ENCODE data around the gene EMP1. TPM values are rescaled to one million over a fixed set of nuclear protein-coding genes. Genes with fewer than 3 reads are reported as not detected.

The EMP1 gene
- total RNA-seq, 4 donors from 2014 or later, result 237 to 838 (median 402) TPM

- DNase-seq (ENCODE audit: low spot score in 2 of 2), result no peak
- TF ChIP-seq POLR2A (IDR thresholded peaks at IDR 0.05) (no peak), CTCF (IDR thresholded peaks at IDR 0.05) (no peak)
- 30 to 41% methylated on average over 5 of the region's 6 CpGs for WGBS, 2 donors
- intact Hi-C loops (cut with DNase I; ENCODE audit: low total_unique reads), result no loop called here
- no peak overlapping the region for H3K4me3 ChIP-seq (ENCODE audit: low read depth, poor library complexity, severe bottlenecking)
Measured at GRCh38 chr12:13194401-13195110, 2.0 kb upstream of the EMP1 start.

- H3K4me3 ChIP-seq (ENCODE audit: low read depth, poor library complexity, severe bottlenecking), result no peak overlapping the region
- 31 to 39% methylated on average over 4 of the region's 4 CpGs for WGBS, 2 donors
- intact Hi-C loops (cut with DNase I; ENCODE audit: low total_unique reads), result no loop called here
- no peak for TF ChIP-seq CTCF (IDR thresholded peaks at IDR 0.05)
- no peak for TF ChIP-seq POLR2A (IDR thresholded peaks at IDR 0.05)
- DNase-seq (ENCODE audit: low spot score in 2 of 2), result no peak
Measured at GRCh38 chr12:13195250-13195649, 1.3 kb upstream of the EMP1 start.

- intact Hi-C loops (cut with DNase I; ENCODE audit: low total_unique reads), result no loop called here
- no peak for TF ChIP-seq POLR2A (IDR thresholded peaks at IDR 0.05)
- no peak for TF ChIP-seq CTCF (IDR thresholded peaks at IDR 0.05)
- no peak overlapping the region for H3K4me3 ChIP-seq (ENCODE audit: low read depth, poor library complexity, severe bottlenecking)
- no peak for DNase-seq (ENCODE audit: low spot score in 2 of 2)
- WGBS, 2 donors, result 0 to 5% methylated on average over 1 of the region's 1 CpG
Measured at GRCh38 chr12:13195785-13196129, 769 bp upstream of the EMP1 start.

- DNase-seq (ENCODE audit: low spot score in 2 of 2), result no peak
- H3K4me3 ChIP-seq (ENCODE audit: low read depth, poor library complexity, severe bottlenecking), result peak overlapping the region; percentile 52
- WGBS, 2 donors, result 4 to 9% methylated on average over 7 of the region's 7 CpGs
- intact Hi-C loops (cut with DNase I; ENCODE audit: low total_unique reads), result no loop called here
- no peak for TF ChIP-seq CTCF (IDR thresholded peaks at IDR 0.05)
- no peak for TF ChIP-seq POLR2A (IDR thresholded peaks at IDR 0.05)
Measured at GRCh38 chr12:13197032-13197431, 506 bp downstream of the EMP1 start.

- TF ChIP-seq CTCF (IDR thresholded peaks at IDR 0.05) (no peak), POLR2A (IDR thresholded peaks at IDR 0.05) (no peak)
- peak; percentile 82 to 91 for DNase-seq (ENCODE audit: low spot score in 2 of 2)
- peak overlapping the region; percentile 52 for H3K4me3 ChIP-seq (ENCODE audit: low read depth, poor library complexity, severe bottlenecking)
- WGBS, 2 donors, result 5 to 9% methylated on average over 9 of the region's 9 CpGs
- intact Hi-C loops (cut with DNase I; ENCODE audit: low total_unique reads), result no loop called here
Measured at GRCh38 chr12:13197526-13198143, 1.1 kb downstream of the EMP1 start.

All from lower leg skin (tissue), 4 donors.